Measurements from ENCODE around the gene FDX2.

Gene FDX2

DNA sequence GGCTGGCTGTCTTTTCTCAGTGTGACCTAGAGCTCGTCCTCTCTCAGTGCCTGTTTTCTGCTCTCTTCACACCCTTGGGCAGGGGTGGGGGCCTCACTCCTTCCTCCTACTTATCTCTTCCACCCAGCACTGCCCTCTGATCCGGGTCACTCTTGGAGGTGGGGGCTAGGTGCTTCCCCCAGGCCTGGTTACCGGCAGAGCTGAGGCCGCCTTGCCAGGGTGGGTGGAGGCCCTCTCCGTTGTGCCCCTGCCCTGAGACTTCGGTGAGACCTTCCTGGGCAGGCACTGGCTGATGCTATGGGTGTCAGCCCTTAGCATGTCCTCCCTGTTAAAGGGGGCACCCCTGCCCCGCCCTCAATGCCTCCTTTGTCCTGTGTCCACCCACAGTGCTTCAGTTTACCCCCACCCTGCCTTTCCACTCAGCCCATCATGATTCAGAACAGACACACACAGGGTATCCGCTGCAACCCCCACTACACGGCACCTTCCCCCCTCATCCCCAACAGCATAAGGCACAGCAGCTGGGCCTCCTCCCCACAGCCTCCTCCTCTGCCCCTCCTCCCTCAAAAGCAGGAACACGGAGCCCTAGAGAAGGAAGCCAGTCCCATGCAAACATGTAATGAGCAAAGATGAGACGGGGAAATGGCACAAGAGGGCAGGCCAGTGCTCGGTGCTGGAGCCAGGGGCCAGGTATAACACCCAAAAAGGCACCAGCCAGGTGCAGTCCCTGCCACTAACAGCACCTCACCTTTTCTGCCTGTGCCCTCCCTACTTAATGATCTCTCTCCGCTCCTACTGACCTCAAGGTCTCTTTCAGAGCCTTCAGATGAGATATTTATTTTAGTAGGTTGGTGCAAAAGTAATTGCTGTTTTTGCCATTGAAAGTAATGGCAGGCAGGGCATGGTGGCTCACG lies 16.0 kb downstream of the FDX2 start:
- DNase-seq: no peak

DNA sequence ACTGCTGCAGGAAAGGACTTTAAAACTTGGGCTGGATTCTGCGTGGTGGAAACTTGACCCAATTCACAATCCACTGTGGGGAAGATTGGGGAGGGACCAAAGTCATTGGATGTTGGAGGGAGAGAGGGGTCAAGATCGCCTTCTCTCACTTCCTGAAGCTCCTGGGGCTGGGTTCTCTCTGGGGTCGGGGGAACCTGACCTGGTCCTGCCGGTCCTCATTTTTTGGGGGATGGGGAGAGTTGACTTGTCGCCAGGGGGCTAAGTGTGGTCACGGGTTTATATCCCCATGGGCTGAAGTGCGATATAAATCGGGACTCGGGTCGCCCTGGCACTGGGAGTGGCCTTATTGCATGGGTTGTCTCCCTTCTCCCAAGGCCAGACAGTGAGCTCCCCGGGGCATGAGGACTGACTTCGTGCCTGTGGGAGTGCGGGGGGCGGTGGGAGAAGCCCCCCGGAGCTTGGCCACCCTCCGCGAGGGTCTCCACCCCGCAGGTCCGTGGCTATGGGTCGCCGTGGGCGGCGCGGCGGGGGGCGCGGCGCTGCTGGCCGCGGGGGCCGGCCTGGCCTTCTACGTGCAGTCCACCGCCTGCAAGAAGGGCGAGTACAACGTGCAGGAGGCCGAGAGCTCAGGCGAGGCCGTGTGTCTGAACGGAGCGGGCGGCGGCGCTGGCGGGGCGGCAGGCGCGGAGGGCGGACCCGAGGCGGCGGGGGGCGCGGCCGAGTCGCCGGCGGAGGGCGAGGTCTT lies 19.8 kb downstream of the FDX2 start:
- DNase-seq: no peak

DNA sequence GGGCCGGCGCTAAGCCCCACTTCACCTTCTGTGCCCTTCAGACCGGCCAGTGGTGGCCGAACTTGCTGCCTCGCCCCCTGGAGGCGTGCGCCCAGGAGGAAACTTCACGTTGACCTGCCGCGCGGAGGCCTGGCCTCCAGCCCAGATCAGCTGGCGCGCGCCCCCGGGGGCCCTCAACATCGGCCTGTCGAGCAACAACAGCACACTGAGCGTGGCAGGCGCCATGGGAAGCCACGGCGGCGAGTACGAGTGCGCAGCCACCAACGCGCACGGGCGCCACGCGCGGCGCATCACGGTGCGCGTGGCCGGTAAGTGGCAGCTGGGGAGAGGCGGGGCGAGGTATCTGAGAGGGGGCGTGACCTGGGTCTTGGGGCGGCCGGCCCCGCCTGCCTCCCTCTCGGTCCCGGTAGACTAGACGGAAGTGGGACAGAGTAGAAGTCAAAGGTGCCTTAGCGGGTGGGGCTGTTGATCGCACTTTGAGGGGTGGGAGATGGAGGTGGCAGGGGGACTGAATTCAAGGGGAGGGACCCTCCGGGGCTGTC lies 20.4 kb downstream of the FDX2 start:
- no peak for DNase-seq

DNA sequence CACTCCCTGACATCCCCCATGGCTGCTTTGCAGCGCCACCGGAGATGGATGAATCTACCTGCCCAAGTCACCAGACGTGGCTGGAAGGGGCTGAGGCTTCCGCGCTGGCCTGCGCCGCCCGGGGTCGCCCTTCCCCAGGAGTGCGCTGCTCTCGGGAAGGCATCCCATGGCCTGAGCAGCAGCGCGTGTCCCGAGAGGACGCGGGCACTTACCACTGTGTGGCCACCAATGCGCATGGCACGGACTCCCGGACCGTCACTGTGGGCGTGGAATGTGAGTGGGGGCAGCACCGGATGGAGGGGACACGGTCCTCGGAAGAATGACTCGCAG lies 21.5 kb downstream of the FDX2 start:
- no peak for DNase-seq

DNA sequence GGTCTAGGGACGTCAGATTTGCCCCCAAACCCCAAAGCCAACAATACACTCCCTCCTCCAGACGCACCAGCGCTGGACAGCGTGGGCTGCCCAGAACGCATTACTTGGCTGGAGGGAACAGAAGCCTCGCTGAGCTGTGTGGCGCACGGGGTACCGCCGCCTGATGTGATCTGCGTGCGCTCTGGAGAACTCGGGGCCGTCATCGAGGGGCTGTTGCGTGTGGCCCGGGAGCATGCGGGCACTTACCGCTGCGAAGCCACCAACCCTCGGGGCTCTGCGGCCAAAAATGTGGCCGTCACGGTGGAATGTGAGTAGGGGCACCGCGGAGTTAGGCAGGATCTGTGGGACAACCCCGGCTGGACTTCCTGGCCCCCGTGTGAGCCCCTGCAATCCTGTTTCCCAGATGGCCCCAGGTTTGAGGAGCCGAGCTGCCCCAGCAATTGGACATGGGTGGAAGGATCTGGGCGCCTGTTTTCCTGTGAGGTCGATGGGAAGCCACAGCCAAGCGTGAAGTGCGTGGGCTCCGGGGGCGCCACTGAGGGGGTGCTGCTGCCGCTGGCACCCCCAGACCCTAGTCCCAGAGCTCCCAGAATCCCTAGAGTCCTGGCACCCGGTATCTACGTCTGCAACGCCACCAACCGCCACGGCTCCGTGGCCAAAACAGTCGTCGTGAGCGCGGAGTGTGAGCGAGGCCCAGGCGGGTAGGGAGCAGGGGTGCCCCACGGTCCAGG lies 22.0 kb downstream of the FDX2 start:
- no peak for DNase-seq

DNA sequence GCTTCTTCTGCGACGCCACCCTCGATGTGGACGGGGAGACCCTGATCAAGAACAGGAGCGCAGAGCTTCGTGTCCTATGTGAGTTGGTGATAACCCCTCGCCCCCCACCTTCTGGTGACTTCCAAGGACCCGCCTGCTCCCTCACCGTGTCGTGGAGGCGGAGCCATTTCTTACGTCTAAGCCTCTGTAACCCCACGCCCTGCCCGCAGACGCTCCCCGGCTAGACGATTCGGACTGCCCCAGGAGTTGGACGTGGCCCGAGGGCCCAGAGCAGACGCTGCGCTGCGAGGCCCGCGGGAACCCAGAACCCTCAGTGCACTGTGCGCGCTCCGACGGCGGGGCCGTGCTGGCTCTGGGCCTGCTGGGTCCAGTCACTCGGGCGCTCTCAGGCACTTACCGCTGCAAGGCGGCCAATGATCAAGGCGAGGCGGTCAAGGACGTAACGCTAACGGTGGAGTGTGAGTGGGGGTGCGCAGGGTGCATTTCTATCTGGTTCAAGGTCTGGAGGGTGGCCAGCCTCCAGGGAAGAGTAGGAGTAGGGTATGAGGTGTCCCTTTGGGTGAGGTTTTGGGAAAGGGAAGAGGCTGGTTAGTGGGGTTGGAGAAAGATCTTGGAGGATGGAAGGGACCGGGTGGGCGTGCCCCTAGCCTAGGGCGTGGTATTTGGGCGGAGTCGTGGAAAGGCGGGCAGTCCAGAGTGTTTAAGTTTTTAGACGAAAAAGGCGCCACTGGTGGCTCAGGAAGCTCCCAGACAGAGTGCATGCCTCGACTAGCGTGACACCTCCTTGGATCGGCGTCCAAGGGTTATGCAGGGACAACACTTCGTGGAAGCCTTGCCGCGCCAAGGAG lies 22.8 kb downstream of the FDX2 start:
- DNase-seq: no peak

DNA sequence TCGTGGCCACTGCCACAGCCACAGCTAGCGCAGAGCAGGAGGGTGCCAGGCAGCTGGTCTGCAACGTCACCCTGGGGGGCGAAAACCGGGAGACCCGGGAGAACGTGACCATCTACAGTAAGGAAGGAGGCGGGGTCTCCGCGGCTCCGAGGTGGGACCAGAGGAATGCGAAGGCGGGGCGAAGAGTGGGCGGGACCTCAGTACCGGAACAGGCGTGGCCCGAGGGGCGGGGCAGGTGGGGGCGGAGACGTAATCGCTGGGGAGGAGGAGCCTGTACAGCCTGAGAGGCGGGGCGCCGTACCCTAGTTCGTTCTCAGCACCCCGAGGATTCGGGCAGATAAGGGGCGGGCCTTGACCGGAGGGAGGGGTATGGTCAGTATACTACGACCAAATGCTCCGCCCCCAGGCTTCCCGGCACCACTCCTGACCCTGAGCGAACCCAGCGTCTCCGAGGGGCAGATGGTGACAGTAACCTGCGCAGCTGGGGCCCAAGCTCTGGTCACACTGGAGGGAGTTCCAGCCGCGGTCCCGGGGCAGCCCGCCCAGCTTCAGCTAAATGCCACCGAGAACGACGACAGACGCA lies 23.5 kb downstream of the FDX2 start:
- peak in 2 of 3 experiments; percentile 8 to 20 for DNase-seq

DNA sequence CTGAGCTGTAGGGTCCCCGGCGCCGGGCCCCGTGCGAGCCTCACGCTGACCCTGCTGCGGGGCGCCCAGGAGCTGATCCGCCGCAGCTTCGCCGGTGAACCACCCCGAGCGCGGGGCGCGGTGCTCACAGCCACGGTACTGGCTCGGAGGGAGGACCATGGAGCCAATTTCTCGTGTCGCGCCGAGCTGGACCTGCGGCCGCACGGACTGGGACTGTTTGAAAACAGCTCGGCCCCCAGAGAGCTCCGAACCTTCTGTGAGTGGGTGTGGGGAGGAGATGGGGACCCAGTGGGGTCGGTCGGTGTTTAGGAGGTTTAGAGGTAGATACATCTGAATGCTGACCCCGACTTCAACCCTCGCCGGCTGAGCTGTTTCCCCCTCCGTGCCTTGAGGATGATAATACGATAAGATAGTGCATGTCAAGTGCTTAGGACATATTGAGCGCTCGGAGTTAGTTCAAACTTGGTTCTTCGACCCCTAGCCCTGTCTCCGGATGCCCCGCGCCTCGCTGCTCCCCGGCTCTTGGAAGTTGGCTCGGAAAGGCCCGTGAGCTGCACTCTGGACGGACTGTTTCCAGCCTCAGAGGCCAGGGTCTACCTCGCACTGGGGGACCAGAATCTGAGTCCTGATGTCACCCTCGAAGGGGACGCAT lies 24.1 kb downstream of the FDX2 start:
- no peak for DNase-seq

DNA sequence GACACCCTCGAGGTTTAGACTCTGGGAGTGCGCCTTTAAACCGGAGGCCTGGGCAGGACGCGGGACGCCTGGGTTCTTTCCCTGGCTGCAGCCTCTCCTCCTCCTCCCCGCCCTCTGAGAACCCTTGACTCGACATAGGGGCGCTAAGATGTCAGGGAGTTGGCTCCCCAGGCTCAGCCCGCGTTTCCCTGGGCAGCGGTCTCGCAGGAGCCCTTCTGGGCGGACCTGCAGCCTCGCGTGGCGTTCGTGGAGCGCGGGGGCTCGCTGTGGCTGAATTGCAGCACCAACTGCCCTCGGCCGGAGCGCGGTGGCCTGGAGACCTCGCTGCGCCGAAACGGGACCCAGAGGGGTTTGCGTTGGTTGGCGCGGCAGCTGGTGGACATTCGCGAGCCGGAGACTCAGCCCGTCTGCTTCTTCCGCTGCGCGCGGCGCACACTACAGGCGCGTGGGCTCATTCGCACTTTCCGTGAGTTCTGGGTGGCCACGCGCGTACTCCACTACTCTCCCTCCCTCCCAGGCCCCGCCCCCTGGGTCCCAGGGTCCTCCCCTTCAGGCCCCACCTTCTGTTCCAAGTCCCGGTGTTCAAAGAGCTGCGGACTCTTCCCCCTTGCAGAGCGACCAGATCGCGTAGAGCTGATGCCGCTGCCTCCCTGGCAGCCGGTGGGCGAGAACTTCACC lies 24.8 kb downstream of the FDX2 start:
- DNase-seq: peak in 2 of 3 experiments; percentile 52 to 59

DNA sequence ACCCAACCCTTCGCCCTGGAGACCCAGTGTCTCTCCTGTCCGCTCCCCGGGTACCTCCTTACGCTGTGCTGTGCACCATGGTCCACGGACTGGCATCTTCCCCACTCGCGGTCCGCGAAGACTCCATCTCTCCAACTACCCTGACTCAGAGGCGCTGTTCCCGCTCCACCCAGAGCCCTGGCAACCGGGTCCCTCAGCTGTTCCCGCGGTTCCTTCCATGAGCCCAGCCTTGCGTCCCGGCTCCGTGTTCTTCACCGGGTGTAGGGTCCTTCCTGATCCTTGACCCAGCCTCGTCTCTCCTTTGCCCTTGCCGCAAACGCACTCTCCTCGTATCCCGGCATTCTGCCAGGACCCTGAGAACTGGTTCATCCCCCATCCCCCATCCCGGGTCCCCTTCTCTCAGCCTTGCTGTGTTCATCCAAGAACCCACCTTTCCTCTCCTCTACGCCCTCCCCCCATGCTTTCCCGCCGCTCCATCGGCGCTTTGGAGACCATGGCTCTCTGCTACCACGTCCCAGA lies 25.4 kb downstream of the FDX2 start:
- DNase-seq: peak in 1 of 3 experiments; percentile 59

DNA sequence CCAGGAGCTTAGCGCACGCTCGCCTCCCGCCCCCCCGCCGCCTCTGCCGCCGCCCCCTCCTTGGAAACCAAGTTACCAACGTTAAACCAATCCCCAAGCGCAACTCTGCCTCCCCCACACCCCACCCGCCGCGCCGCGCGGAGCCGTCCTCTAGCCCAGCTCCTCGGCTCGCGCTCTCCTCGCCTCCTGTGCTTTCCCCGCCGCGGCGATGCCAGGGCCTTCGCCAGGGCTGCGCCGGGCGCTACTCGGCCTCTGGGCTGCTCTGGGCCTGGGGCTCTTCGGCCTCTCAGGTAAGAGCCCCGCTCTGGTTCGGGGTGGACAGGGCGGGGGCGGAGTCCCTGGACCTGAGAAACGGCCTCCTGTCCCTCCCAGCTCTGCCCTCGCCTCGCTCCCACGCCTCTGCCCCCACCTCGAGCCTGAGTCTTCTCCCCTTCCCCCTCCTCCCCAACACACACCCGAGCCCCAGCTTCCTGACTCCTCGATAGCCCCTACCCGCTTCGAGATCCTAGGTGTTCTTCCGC lies 25.9 kb downstream of the FDX2 start, which contains the start of gene ICAM5:
Gene ICAM5, plus strand, starts transcription at position 117 of the 521 bp plus-strand sequence. Its CDS starts 92 bp downstream, at position 209.
- DNase-seq: peak in 2 of 3 experiments; percentile 91 to 92

DNA sequence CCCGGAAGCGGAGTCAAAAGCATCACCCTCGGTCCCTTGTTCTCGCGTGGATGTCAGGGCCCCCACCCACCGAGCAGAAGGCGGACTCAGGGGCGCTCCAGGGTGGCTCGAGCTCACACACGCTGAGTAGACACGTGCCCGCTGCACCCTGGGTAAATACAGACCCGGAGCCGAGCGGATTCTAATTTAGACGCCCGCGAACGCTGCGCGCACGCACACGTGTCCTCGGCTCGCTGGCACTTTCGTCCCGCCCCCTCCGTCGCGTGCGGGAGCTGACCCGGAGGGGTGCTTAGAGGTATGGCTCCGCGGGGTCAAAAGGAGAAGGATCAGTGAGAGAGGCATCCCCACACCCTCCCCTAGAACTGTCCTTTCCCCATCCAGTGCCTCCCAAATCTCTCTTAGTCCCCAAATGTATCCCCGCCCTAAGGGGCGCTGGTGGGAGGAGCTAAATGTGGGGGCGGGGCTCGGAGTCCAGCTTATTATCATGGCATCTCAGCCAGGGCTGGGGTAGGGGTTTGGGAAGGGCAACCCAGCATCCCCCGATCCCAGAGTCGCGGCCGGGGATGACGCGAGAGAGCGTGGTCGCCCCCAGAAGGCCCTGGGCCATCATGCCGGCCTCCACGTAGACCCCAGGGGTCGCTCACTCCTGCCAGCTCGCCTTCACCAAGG lies 26.5 kb downstream of the FDX2 start:
- DNase-seq: peak in 2 of 3 experiments; percentile 92 to 94

DNA sequence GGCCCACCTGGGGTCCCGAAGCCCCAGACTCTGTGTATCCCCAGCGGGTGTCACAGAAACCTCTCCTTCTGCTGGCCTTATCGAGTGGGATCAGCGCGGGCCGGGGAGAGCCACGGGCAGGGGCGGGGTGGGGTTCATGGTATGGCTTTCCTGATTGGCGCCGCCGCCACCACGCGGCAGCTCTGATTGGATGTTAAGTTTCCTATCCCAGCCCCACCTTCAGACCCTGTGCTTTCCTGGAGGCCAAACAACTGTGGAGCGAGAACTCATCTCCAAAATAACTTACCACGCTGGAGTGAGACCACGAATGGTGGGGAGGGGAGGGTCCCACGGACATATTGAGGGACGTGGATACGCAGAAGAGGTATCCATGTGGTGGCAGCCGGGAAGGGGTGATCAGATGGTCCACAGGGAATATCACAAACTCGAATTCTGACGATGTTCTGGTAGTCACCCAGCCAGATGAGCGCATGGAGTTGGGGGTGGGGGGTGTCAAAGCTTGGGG lies 27.1 kb downstream of the FDX2 start:
- DNase-seq: peak in 2 of 3 experiments; percentile 81 to 83

DNA sequence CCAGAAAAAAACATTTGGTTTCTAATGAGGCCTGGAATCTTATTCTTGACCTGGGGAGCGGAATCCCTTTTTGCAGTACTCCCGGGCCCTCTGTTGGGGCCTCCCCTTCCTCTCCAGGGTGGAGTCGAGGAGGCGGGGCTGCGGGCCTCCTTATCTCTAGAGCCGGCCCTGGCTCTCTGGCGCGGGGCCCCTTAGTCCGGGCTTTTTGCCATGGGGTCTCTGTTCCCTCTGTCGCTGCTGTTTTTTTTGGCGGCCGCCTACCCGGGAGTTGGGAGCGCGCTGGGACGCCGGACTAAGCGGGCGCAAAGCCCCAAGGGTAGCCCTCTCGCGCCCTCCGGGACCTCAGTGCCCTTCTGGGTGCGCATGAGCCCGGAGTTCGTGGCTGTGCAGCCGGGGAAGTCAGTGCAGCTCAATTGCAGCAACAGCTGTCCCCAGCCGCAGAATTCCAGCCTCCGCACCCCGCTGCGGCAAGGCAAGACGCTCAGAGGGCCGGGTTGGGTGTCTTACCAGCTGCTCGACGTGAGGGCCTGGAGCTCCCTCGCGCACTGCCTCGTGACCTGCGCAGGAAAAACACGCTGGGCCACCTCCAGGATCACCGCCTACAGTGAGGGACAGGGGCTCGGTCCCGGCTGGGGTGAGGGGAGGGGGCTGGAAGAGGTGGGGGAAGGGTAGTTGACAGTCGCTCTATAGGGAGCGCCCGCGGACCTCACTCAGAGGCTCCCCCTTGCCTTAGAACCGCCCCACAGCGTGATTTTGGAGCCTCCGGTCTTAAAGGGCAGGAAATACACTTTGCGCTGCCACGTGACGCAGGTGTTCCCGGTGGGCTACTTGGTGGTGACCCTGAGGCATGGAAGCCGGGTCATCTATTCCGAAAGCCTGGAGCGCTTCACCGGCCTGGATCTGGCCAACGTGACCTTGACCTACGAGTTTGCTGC lies 28.7 kb downstream of the FDX2 start, which contains the start of gene ICAM4:
Gene ICAM4, plus strand, starts transcription at position 153 of the 935 bp plus-strand sequence. Its CDS starts 58 bp downstream, at position 211.
- no peak for DNase-seq

DNA sequence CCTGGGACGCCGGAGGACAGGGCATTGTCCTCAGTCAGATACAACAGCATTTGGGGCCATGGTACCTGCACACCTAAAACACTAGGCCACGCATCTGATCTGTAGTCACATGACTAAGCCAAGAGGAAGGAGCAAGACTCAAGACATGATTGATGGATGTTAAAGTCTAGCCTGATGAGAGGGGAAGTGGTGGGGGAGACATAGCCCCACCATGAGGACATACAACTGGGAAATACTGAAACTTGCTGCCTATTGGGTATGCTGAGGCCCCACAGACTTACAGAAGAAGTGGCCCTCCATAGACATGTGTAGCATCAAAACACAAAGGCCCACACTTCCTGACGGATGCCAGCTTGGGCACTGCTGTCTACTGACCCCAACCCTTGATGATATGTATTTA lies 30.4 kb downstream of the FDX2 start:
- no peak for DNase-seq

DNA sequence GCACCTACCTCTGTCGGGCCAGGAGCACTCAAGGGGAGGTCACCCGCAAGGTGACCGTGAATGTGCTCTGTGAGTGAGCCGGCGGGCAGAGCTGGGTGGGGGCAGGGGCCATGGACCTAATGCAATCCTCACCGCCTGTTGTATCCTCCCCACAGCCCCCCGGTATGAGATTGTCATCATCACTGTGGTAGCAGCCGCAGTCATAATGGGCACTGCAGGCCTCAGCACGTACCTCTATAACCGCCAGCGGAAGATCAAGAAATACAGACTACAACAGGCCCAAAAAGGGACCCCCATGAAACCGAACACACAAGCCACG lies 30.9 kb downstream of the FDX2 start:
- DNase-seq: no peak

DNA sequence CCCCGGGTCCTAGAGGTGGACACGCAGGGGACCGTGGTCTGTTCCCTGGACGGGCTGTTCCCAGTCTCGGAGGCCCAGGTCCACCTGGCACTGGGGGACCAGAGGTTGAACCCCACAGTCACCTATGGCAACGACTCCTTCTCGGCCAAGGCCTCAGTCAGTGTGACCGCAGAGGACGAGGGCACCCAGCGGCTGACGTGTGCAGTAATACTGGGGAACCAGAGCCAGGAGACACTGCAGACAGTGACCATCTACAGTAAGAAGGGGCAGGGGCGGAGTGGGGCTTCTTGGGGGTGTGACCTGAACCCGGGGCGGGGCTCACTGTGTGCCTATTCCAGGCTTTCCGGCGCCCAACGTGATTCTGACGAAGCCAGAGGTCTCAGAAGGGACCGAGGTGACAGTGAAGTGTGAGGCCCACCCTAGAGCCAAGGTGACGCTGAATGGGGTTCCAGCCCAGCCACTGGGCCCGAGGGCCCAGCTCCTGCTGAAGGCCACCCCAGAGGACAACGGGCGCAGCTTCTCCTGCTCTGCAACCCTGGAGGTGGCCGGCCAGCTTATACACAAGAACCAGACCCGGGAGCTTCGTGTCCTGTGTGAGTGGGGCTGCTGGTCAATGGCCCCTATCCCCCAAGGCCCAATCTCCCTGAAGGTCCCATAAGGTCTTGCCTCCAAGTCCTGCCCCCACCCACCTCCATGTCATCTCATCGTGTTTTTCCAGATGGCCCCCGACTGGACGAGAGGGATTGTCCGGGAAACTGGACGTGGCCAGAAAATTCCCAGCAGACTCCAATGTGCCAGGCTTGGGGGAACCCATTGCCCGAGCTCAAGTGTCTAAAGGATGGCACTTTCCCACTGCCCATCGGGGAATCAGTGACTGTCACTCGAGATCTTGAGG lies 31.5 kb downstream of the FDX2 start:
- DNase-seq: no peak

All from NCI-H1417 (cell line).